Measurements from ENCODE around the gene TMEM116. TPM values are rescaled to one million over a fixed set of nuclear protein-coding genes. Genes with fewer than 3 reads are reported as not detected.

Gene TMEM116
- total RNA-seq, 2 experiments from 2014 or later: 17.8 to 19.7 TPM

GRCh38 chr12:111907740-111908139, 105.2 kb downstream of the TMEM116 start:
- CTCF ChIA-PET: no interaction called here
- Mint-ChIP-seq H3K4me3 (no peak overlapping the region), H3K36me3 (ENCODE audit: low read depth) (peaks cover 32% of the 10 kb centered on the region), H3K4me1 (no peaks in the 10 kb centered on the region), H3K27me3 (no peaks in the 10 kb centered on the region), H3K27ac (no peak overlapping the region), H3K9me3 (peaks cover 8% of the 10 kb centered on the region)
- no peak for DNase-seq
- POLR2A ChIA-PET: no interaction called here

- Mint-ChIP-seq H3K4me3 (no peak overlapping the region), H3K36me3 (ENCODE audit: low read depth) (peaks cover 32% of the 10 kb centered on the region), H3K9me3 (peaks cover 8% of the 10 kb centered on the region), H3K27ac (no peak overlapping the region), H3K4me1 (peaks cover 2% of the 10 kb centered on the region), H3K27me3 (no peaks in the 10 kb centered on the region)
- POLR2A ChIA-PET: no interaction called here
- DNase-seq: no peak
- CTCF ChIA-PET: no interaction called here
These were observed 107.5 kb downstream of the TMEM116 start for GRCh38 chr12:111905502-111905901.

- no peak overlapping the region for H3K4me3 Mint-ChIP-seq
- H3K27me3 Mint-ChIP-seq: no peaks in the 10 kb centered on the region
- POLR2A ChIA-PET: no interaction called here
- no peak for DNase-seq
- H3K36me3 Mint-ChIP-seq (ENCODE audit: low read depth): peaks cover 32% of the 10 kb centered on the region
- peaks cover 8% of the 10 kb centered on the region for H3K9me3 Mint-ChIP-seq
- CTCF ChIA-PET: interaction anchor here (0.7 kb wide), 1 partner anchor 91 kb away, joined by 3 read pairs; no protein-coding TSS in a partner anchor
- H3K27ac Mint-ChIP-seq: no peak overlapping the region
- peaks cover 2% of the 10 kb centered on the region for H3K4me1 Mint-ChIP-seq
These were observed 108.5 kb downstream of the TMEM116 start for GRCh38 chr12:111904446-111904975.

GRCh38 chr12:111901182-111901581, 111.8 kb downstream of the TMEM116 start:
- ChIA-PET POLR2A (no interaction called here), CTCF (no interaction called here)
- H3K36me3 Mint-ChIP-seq (ENCODE audit: low read depth): peaks cover 26% of the 10 kb centered on the region
- H3K9me3 Mint-ChIP-seq: peaks cover under 1% of the 10 kb centered on the region
- no peak overlapping the region for H3K4me3 Mint-ChIP-seq
- H3K4me1 Mint-ChIP-seq: peaks cover 2% of the 10 kb centered on the region
- DNase-seq: no peak
- H3K27ac Mint-ChIP-seq: no peak overlapping the region
- H3K27me3 Mint-ChIP-seq: no peaks in the 10 kb centered on the region

GRCh38 chr12:111894556-111894955, 118.4 kb downstream of the TMEM116 start:
- ChIA-PET CTCF (no interaction called here), POLR2A (no interaction called here)
- H3K36me3 Mint-ChIP-seq (ENCODE audit: low read depth): peaks cover 40% of the 10 kb centered on the region
- H3K4me1 Mint-ChIP-seq: no peaks in the 10 kb centered on the region
- no peaks in the 10 kb centered on the region for H3K27me3 Mint-ChIP-seq
- no peak overlapping the region for H3K27ac Mint-ChIP-seq
- no peaks in the 10 kb centered on the region for H3K9me3 Mint-ChIP-seq
- H3K4me3 Mint-ChIP-seq: no peak overlapping the region
- DNase-seq: no peak

GRCh38 chr12:111893287-111893686, 119.7 kb downstream of the TMEM116 start:
- ChIA-PET POLR2A (no interaction called here), CTCF (no interaction called here)
- Mint-ChIP-seq H3K36me3 (ENCODE audit: low read depth) (peaks cover 45% of the 10 kb centered on the region), H3K27ac (no peak overlapping the region), H3K9me3 (no peaks in the 10 kb centered on the region), H3K4me1 (no peaks in the 10 kb centered on the region), H3K27me3 (no peaks in the 10 kb centered on the region), H3K4me3 (no peak overlapping the region)
- no peak for DNase-seq

GRCh38 chr12:111887926-111888745, 124.8 kb downstream of the TMEM116 start:
- Mint-ChIP-seq H3K4me1 (no peaks in the 10 kb centered on the region), H3K4me3 (no peak overlapping the region), H3K27ac (no peak overlapping the region), H3K27me3 (no peaks in the 10 kb centered on the region), H3K9me3 (no peaks in the 10 kb centered on the region), H3K36me3 (ENCODE audit: low read depth) (peaks cover 68% of the 10 kb centered on the region)
- ChIA-PET POLR2A (no interaction called here), CTCF (no interaction called here)
- no peak for DNase-seq

GRCh38 chr12:111886662-111887545, 126.1 kb downstream of the TMEM116 start:
- ChIA-PET CTCF (no interaction called here), POLR2A (no interaction called here)
- Mint-ChIP-seq H3K4me1 (no peaks in the 10 kb centered on the region), H3K4me3 (no peak overlapping the region), H3K9me3 (no peaks in the 10 kb centered on the region), H3K36me3 (ENCODE audit: low read depth) (peaks cover 62% of the 10 kb centered on the region), H3K27ac (no peak overlapping the region), H3K27me3 (no peaks in the 10 kb centered on the region)
- no peak for DNase-seq

- H3K27me3 Mint-ChIP-seq: no peaks in the 10 kb centered on the region
- H3K4me1 Mint-ChIP-seq: no peaks in the 10 kb centered on the region
These were observed 131.2 kb downstream of the TMEM116 start for GRCh38 chr12:111881716-111882115.

More at GRCh38 chr12:111881716-111882115, 131.2 kb downstream of the TMEM116 start:
- POLR2A ChIA-PET: no interaction called here
- no peaks in the 10 kb centered on the region for H3K9me3 Mint-ChIP-seq
- H3K36me3 Mint-ChIP-seq (ENCODE audit: low read depth): peaks cover 45% of the 10 kb centered on the region
- no peak overlapping the region for H3K4me3 Mint-ChIP-seq
- CTCF ChIA-PET: no interaction called here
- no peak overlapping the region for H3K27ac Mint-ChIP-seq
- no peak for DNase-seq

Other genes starting within 250 kb of the TMEM116 start
- gene ALDH2, start 246.2 kb downstream of the TMEM116 start, total RNA-seq: 1 to 10 TPM in 1 of 2 experiments, under 1 TPM in 1; 0.25 to 1.3 TPM
- 10 to 100 TPM; 40.4 to 44.8 TPM for gene MAPKAPK5, start 170.9 kb downstream of the TMEM116 start, total RNA-seq
- 100 to 1,000 TPM; 169 to 172 TPM for gene ERP29, start 261 bp upstream of the TMEM116 start, total RNA-seq
- 10 to 100 TPM; 24.2 to 25.0 TPM for gene NAA25, start 95.6 kb upstream of the TMEM116 start, total RNA-seq
- 10 to 100 TPM; 74.8 to 75.5 TPM for gene TRAFD1, start 112.4 kb upstream of the TMEM116 start, total RNA-seq

All from activated CD4-positive, alpha-beta memory T cell treated with anti-CD3 and anti-CD28 coated beads, Interleukin-2, amount 10 ng/mL, durations not matched to agents 7 days and 5 days (primary cell).